K562 (cell line): Measurements from ENCODE around the gene PPP1R13L. TPM values are rescaled to one million over a fixed set of nuclear protein-coding genes. Genes with fewer than 3 reads are reported as not detected.
A peak's percentile ranks its signal among the peaks of the same experiment; 100 is the strongest.

Experiments
- ATAC-seq: fragments of 200-7000 bp; cut with Tn5 transposase; 3 replicates; pipeline ENCODE4 v1.9.1; 2020; ENCODE audit warnings: moderate library complexity
- BruUV-seq: library from RNA; stranded (reverse); fragments of 400-500 nt; replicated peaks from 2 replicates; lab custom pipeline; 2021; lab: Mats Ljungman, UMichigan
- CTCF ChIA-PET: fragments of 300-600 bp; formaldehyde crosslinking; extraction: SDS; loops from one replicate; lab custom pipeline; 2021; ENCODE audit warnings: low intra/inter-chr PET ratio; lab: Yijun Ruan, JAX
- POLR2A ChIA-PET: fragments of 300-600, 350-650 bp; sonication (Branson Sonifier 250); formaldehyde crosslinking; extraction: SDS; loops from one replicate; lab custom pipeline; 2021; ENCODE audit warnings: antibody characterized with exemption, inconsistent platforms; lab: Yijun Ruan, JAX
- DNase-seq, 4 experiments: peaks; one replicate each; pipeline versions ENCODE4 v3.0.0 to v3.0.0-alpha.2; 2011 to 2018; ENCODE audit warnings: low spot score in 3 of 4, mixed read lengths in 3 of 4; ENCODE audit errors: extremely low read depth in 1 of 4
- FAIRE-seq: peaks from 2 replicates; lab custom pipeline; 2011; peaks lifted over from hg19 to GRCh38; lab: Jason Lieb, UNC
- H2AFZ ChIP-seq: 2 replicates; pipeline ENCODE4 v1.6.0; 2011; ENCODE audit warnings: low read depth, low read length, control low read depth, inconsistent platforms
- H3K27ac ChIP-seq: fragments of 200-600 bp; 3 replicates; pipeline ENCODE4 v1.8.0; 2011; ENCODE audit warnings: low read depth, mild to moderate bottlenecking, control low read depth, inconsistent platforms, low read length, moderate library complexity, mixed read lengths; ENCODE audit errors: extremely low read depth
- H3K27me3 ChIP-seq, 2 experiments: fragments of 300-600 bp in 1 of 2; 2 replicates in 1 of 2; 3 replicates in 1 of 2; pipeline versions ENCODE4 v1.6.0 to v1.8.0; 2011; ENCODE audit warnings: inconsistent platforms in 2 of 2, low read length in 2 of 2, mild to moderate bottlenecking in 1 of 2, mixed read lengths in 1 of 2, moderate library complexity in 1 of 2; ENCODE audit not compliant: control insufficient read depth in 2 of 2, insufficient read depth in 2 of 2
- H3K36me3 ChIP-seq: fragments of 300-600 bp; 3 replicates; pipeline ENCODE4 v1.8.0; 2011; ENCODE audit warnings: mild to moderate bottlenecking, low read length, inconsistent platforms; ENCODE audit not compliant: control insufficient read depth, insufficient read depth
- H3K4me1 ChIP-seq, 2 experiments: fragments of 200-600 bp in 1 of 2; replicated peaks in 1 of 2; 2 replicates in 1 of 2; 3 replicates in 1 of 2; pipeline versions ENCODE4 v1.5.1 to v1.8.0; 2011; ENCODE audit warnings: inconsistent platforms in 2 of 2, low read length in 2 of 2, mild to moderate bottlenecking in 1 of 2, mixed read lengths in 1 of 2, moderate library complexity in 1 of 2; ENCODE audit not compliant: control insufficient read depth in 2 of 2, insufficient read depth in 2 of 2
- H3K4me2 ChIP-seq: 2 replicates; pipeline ENCODE4 v1.6.1; 2011; ENCODE audit warnings: low read length, control low read depth, inconsistent platforms, mixed read lengths; ENCODE audit not compliant: insufficient read depth
- H3K4me3 ChIP-seq: fragments of 200-600 bp; sonication (generic), shearing (Covaris generic); 2 replicates; pipeline ENCODE4 v1.5.1; 2016; ENCODE audit warnings: control low read depth, inconsistent platforms
- H3K79me2 ChIP-seq: fragments of 200-600 bp; 3 replicates; pipeline ENCODE4 v1.8.0; 2011; ENCODE audit warnings: low read length, inconsistent platforms; ENCODE audit not compliant: control insufficient read depth, insufficient read depth
- H3K9ac ChIP-seq, 2 experiments: 2 replicates each; pipeline versions ENCODE4 v1.6.0 to v1.6.1; 2011; ENCODE audit warnings: low read depth in 2 of 2, low read length in 2 of 2, control low read depth in 1 of 2, inconsistent platforms in 1 of 2, mild to moderate bottlenecking in 1 of 2, mixed read lengths in 1 of 2; ENCODE audit not compliant: insufficient read depth in 1 of 2
- H3K9me1 ChIP-seq: one replicate; pipeline ENCODE4 v1.6.0; 2011; ENCODE audit warnings: inconsistent platforms, mild to moderate bottlenecking, low read length, moderate library complexity; ENCODE audit not compliant: control insufficient read depth, insufficient read depth
- H3K9me3 ChIP-seq: replicated peaks from 2 replicates; pipeline ENCODE4 v1.5.1; 2011; ENCODE audit warnings: low read depth, low read length, inconsistent platforms; ENCODE audit not compliant: control insufficient read depth, insufficient read depth
- H4K20me1 ChIP-seq: replicated peaks from 2 replicates; pipeline ENCODE4 v1.6.1; 2011; ENCODE audit warnings: low read length, inconsistent platforms, mixed read lengths; ENCODE audit not compliant: control insufficient read depth, insufficient read depth
- BRD4 ChIP-seq: fragments of 200-600 bp; sonication (generic); IDR thresholded peaks from 2 replicates; pipeline ENCODE4 v1.6.1; 2017; ENCODE audit warnings: inconsistent platforms
- DNMT1 ChIP-seq: fragments of 450-650 bp; IDR thresholded peaks from 2 replicates; pipeline ENCODE4 v1.6.1; 2016; ENCODE audit warnings: antibody characterized with exemption, mild to moderate bottlenecking
- MYC ChIP-seq, 2 experiments: fragments of 250-450 bp in 1 of 2; sonication (Bioruptor Pico) in 1 of 2; IDR thresholded peaks; 2 replicates each; pipeline versions ENCODE4 v1.5.1 to v1.6.1; 2012 to 2021; ENCODE audit warnings: low read depth in 2 of 2, borderline replicate concordance in 1 of 2, improper control_type of control experiment in 1 of 2, low read length in 1 of 2, mild to moderate bottlenecking in 1 of 2, moderate library complexity in 1 of 2
- RHOXF2B ChIP-seq: fragments of 250-450 bp; sonication (Bioruptor Pico); conservative IDR thresholded peaks from 2 replicates; pipeline ENCODE4 v1.5.1; 2021
- RUNX1 ChIP-seq: sonication (generic); IDR thresholded peaks from 2 replicates; pipeline ENCODE4 v1.6.1; 2016; ENCODE audit warnings: antibody characterized with exemption, low read depth
- ZNF121 ChIP-seq: sonication (generic); formaldehyde crosslinking; conservative IDR thresholded peaks from 2 replicates; pipeline ENCODE4 v1.8.0; 2022; ENCODE audit warnings: missing genetic modification reagents
- ZNF384 ChIP-seq: IDR thresholded peaks from 2 replicates; pipeline ENCODE4 v1.6.1; 2012; ENCODE audit warnings: low read depth, low read length, improper control_type of control experiment
- WGBS: fragments of 100-300 bp; shearing (Covaris generic); methylation state at CpG from one replicate; pipeline ENCODE4 v1.1.6; 2016; ENCODE audit warnings: low coverage, mixed read lengths; ENCODE audit not compliant: insufficient coverage; ENCODE audit errors: missing lambda C conversion rate; 5-methylcytosine and 5-hydroxymethylcytosine counted together
- in situ Hi-C: fragments of 300-500 bp; cut with MboI; formaldehyde crosslinking; loops from 4 replicates; pipeline ENCODE4 v1.15.0; 2018; ENCODE audit warnings: inconsistent platforms, mixed read lengths
- intact Hi-C: fragments of 100-400 bp; cut with micrococcal nuclease; formaldehyde crosslinking; loops from 2 replicates; pipeline ENCODE4 v1.14.2; 2022
- polyA plus RNA-seq, 8 experiments: library from polyadenylated mRNA; depleted of rRNA in 4 of 8; stranded (reverse) in 5 of 8; unstranded in 3 of 8; fragments of >200 nt; fragmentation: Nextera tagmentation in 2 of 8; fragmentation: Illumina TruSeq in 1 of 8; extraction: Ambion mirVana in 2 of 8; extraction: Trizol in 1 of 8; gene quantifications; 2 replicates each; pipeline versions ENCODE4 v1.2.1 to v1.2.3, GENCODE V29; 2011 to 2014; ENCODE audit warnings: inconsistent platforms in 1 of 8, missing spikeins in 1 of 8
- total RNA-seq, 7 experiments: library from RNA; depleted of rRNA in 6 of 7; stranded (reverse); fragments of >200 nt in 6 of 7; fragmentation: Illumina TruSeq in 2 of 7; extraction: Trizol in 2 of 7; gene quantifications; 2 replicates each; pipeline versions ENCODE4 v1.2.1 to v1.2.3, GENCODE V29; 2011 to 2021; ENCODE audit warnings: low replicate concordance in 1 of 7
- TF ChIP-seq, protein P1 (sequence below): sonication (generic); IDR thresholded peaks from 2 replicates; pipeline ENCODE4 v1.6.1; 2016
- TF ChIP-seq, protein P2 (sequence below): fragments of 250-450 bp; sonication (Bioruptor Pico); IDR thresholded peaks from 2 replicates; pipeline ENCODE4 v1.9.0; 2021; ENCODE audit warnings: mild to moderate bottlenecking
- TF ChIP-seq, protein P3 (sequence below): fragments of 450-650 bp; IDR thresholded peaks from 2 replicates; pipeline ENCODE4 v1.6.1; 2014; ENCODE audit warnings: low read depth, mild to moderate bottlenecking, moderate library complexity, borderline replicate concordance
- TF ChIP-seq, protein P4 (sequence below): fragments of 200-800 bp; sonication (Bioruptor generic); IDR thresholded peaks from 2 replicates; pipeline ENCODE4 v1.6.1; 2017; ENCODE audit warnings: missing genetic modification characterization, missing compliant biosample characterization

The PPP1R13L gene
- total and polyA plus RNA-seq, 9 of the 15 experiments (the other 6 are each of a cell fraction or from before 2014, with no cell fraction given) = 0.32 to 6.7 (median 2.0) TPM

DNA sequence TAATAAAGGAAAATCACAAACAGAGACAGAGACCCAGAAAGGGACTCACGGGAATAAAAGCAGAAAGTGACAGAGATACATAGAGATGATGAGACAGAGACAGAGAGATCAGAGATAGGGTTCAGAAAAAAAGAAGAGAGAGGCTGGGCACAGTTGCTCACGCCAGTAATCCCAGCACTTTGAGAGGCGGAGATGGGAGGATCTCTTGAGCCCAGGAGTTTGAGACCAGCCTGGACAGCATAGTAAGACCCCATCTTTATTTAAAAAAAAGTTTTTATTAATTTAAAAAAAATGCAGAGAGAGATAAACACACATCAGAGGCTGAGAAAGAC lies 43.5 kb upstream of the PPP1R13L start (continued):
- TF ChIP-seq BRD4 = no peak
- no peak for TF ChIP-seq RHOXF2B (CRISPR knock-in tag)
- TF ChIP-seq, protein P1, sequence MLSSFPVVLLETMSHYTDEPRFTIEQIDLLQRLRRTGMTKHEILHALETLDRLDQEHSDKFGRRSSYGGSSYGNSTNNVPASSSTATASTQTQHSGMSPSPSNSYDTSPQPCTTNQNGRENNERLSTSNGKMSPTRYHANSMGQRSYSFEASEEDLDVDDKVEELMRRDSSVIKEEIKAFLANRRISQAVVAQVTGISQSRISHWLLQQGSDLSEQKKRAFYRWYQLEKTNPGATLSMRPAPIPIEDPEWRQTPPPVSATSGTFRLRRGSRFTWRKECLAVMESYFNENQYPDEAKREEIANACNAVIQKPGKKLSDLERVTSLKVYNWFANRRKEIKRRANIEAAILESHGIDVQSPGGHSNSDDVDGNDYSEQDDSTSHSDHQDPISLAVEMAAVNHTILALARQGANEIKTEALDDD = no peak
- TF ChIP-seq ZNF121 (CRISPR knock-in tag) = peak; percentile 89
- TF ChIP-seq, protein P2, sequence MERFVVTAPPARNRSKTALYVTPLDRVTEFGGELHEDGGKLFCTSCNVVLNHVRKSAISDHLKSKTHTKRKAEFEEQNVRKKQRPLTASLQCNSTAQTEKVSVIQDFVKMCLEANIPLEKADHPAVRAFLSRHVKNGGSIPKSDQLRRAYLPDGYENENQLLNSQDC = no peak
- TF ChIP-seq MYC (IDR thresholded peaks at IDR 0.05; ENCODE audit: low read depth, low read length) = no peak
- no peak for TF ChIP-seq MYC (CRISPR knock-in tag; IDR thresholded peaks at IDR 0.05; ENCODE audit: borderline replicate concordance, low read depth)
- no peak for TF ChIP-seq RUNX1

DNA sequence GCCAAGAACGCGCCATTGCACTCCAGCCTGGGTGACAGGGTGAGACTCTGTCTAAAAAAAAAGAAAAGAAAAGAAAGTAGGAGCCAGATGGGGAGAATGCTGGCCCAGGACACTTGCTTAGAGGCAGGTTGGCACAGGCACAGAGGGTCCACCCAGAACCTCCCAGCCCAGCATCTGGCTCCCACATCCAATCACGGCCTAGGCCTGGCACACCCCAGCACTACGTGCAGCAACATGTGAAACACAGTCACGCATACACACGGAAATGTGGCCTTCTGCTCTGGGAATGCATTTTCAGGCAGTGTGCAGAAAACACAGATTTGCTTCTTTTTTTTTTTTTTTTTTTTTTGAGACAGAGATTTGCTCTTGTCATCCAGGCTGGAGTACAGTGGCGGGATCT lies 42.1 kb upstream of the PPP1R13L start:
- Histone ChIP-seq H2AFZ (no peak overlapping the region), H3K27me3 (no peaks in the 10 kb centered on the region), H3K36me3 (no peaks in the 10 kb centered on the region), H3K4me1 (peaks cover 34 to 47% of the 10 kb centered on the region in 2 experiments), H3K4me2 (no peak overlapping the region), H3K27ac (no peak overlapping the region), H3K79me2 (no peaks in the 10 kb centered on the region), H3K4me3 (no peak overlapping the region), H3K9ac (no peak overlapping the region), H4K20me1 (0 out of 2 replicates have a peak, but pooled peaks cover 4% of the 10 kb centered on the region), H3K9me3 (no peaks in the 10 kb centered on the region), H3K9me1 (no peaks in the 10 kb centered on the region)
- DNase-seq (no peak), ATAC-seq (no peak), FAIRE-seq (no peak)
- BruUV-seq = no TSS peak
- in situ Hi-C loops (no loop called here), intact Hi-C loops (no loop called here)
- ChIA-PET CTCF (interaction anchor here (0.6 to 1.6 kb wide), 2 partner anchors 18 to 31 kb away, joined by 3 to 8 read pairs; no protein-coding TSS in a partner anchor), POLR2A (interaction anchor here (0.6 to 0.7 kb wide), 2 partner anchors 12 to 31 kb away, joined by 3 read pairs; no protein-coding TSS in a partner anchor)
- TF ChIP-seq ZNF384 (peak; percentile 4; the same call in 1 of the 2 replicates), DNMT1 (no peak)
- TF ChIP-seq, protein P3, sequence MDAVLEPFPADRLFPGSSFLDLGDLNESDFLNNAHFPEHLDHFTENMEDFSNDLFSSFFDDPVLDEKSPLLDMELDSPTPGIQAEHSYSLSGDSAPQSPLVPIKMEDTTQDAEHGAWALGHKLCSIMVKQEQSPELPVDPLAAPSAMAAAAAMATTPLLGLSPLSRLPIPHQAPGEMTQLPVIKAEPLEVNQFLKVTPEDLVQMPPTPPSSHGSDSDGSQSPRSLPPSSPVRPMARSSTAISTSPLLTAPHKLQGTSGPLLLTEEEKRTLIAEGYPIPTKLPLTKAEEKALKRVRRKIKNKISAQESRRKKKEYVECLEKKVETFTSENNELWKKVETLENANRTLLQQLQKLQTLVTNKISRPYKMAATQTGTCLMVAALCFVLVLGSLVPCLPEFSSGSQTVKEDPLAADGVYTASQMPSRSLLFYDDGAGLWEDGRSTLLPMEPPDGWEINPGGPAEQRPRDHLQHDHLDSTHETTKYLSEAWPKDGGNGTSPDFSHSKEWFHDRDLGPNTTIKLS = no peak
- TF ChIP-seq, protein P4, sequence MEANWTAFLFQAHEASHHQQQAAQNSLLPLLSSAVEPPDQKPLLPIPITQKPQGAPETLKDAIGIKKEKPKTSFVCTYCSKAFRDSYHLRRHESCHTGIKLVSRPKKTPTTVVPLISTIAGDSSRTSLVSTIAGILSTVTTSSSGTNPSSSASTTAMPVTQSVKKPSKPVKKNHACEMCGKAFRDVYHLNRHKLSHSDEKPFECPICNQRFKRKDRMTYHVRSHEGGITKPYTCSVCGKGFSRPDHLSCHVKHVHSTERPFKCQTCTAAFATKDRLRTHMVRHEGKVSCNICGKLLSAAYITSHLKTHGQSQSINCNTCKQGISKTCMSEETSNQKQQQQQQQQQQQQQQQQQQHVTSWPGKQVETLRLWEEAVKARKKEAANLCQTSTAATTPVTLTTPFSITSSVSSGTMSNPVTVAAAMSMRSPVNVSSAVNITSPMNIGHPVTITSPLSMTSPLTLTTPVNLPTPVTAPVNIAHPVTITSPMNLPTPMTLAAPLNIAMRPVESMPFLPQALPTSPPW (CRISPR knock-in tag) = 0 out of 2 replicates have a peak, but pooled peaks have one; percentile 0
- WGBS = 73% methylated on average over 6 of the region's 7 CpGs
